Measurements from ENCODE around the gene SARS1. TPM values are rescaled to one million over a fixed set of nuclear protein-coding genes. Genes with fewer than 3 reads are reported as not detected.

Gene SARS1
- total and polyA plus RNA-seq, 2 donors (not counting 1 experiment from before 2014, with no cell fraction given), result 59.1 to 115 TPM

DNA sequence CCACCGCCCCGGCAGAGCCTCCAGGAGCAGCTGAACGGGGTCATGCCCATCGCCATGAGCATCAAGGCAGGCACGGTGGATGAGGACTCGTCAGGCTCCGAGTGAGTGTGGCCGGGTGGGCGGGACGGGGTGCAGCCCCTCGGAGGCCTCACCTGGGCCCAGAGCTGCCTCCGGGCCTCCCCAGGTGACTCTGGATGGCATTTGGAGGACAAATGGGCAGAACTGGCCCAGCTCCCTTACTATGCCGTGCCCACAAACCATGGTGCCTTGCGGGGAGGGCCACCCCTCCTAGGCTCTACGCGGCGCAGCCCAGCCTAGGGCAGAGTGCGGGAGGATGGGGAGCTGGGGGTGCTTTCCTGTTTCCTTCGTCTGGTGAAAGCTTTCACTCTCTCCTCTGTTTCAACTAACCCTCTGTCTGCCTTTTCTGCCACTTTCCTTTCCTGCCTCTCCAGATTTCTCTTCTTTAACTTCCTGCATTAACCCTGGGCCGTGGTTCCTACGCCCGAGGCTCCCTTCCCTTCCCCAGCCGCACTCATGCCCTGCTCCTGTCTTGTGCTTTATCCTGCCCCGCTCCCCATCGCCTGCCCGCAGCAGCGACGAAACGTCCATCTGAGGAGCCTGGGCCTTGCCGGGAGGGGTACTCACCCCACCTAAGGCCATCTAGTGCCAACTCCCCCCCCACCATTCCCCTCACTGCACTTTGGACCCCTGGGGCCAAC, 60.0 kb downstream of the SARS1 start:
- H3K27ac ChIP-seq (ENCODE audit: low read length in 2 of 2), result no peak overlapping the region
- intact Hi-C loops (cut with micrococcal nuclease), result no loop called here
- H3K36me3 ChIP-seq (replicated peaks in 1 of 2; ENCODE audit: control extremely low read depth in 1 of 2, control insufficient read depth in 1 of 2, extremely low read depth in 1 of 2, insufficient read depth in 2 of 2, low read length in 1 of 2), result no peaks in the 10 kb centered on the region
- H3K4me1 Mint-ChIP-seq, result no peaks in the 10 kb centered on the region
- peaks cover 0 to 4% (median 0%) of the 10 kb centered on the region in 4 experiments for H3K27me3 ChIP-seq (replicated peaks in 1 of 4; ENCODE audit: control extremely low read depth in 1 of 4, control insufficient read depth in 3 of 4, insufficient read depth in 4 of 4, low read length in 3 of 4)
- no peak overlapping the region for H3K4me2 ChIP-seq (replicated peaks; ENCODE audit: low read depth, low read length, poor library complexity, severe bottlenecking)
- no peaks in the 10 kb centered on the region for H3K9me3 ChIP-seq (ENCODE audit: control extremely low read depth in 1 of 3, control insufficient read depth in 2 of 3, insufficient read depth in 1 of 3, low read length in 2 of 3)
- H3K9me3 Mint-ChIP-seq (ENCODE audit: insufficient read depth), result no peaks in the 10 kb centered on the region
- no peak for ATAC-seq (ENCODE audit: low read depth)
- H3K79me2 ChIP-seq (ENCODE audit: control insufficient read depth, insufficient read depth, low read length), result no peaks in the 10 kb centered on the region
- H3K27me3 Mint-ChIP-seq, result no peaks in the 10 kb centered on the region
- DNase-seq, result no peak
- WGBS (ENCODE audit: insufficient coverage), result 69% methylated on average over 22 of the region's 30 CpGs
- no peak overlapping the region for H3K4me3 Mint-ChIP-seq
- ChIA-PET CTCF (interaction anchor here (0.9 kb wide), 1 partner anchor 9 kb away, joined by 3 read pairs; the partner anchor contains the start of gene PSRC1), POLR2A (no interaction called here)
- H2AFZ ChIP-seq (ENCODE audit: insufficient read depth, low read depth, low read length, poor library complexity, severe bottlenecking), result no peak overlapping the region
- no peak overlapping the region for H3K27ac Mint-ChIP-seq
- no peak for TF ChIP-seq EZH2 (IDR thresholded peaks at IDR 0.05; ENCODE audit: borderline replicate concordance, insufficient read depth, low read depth, low read length, poor library complexity, severe bottlenecking)
- TF ChIP-seq, protein P1, sequence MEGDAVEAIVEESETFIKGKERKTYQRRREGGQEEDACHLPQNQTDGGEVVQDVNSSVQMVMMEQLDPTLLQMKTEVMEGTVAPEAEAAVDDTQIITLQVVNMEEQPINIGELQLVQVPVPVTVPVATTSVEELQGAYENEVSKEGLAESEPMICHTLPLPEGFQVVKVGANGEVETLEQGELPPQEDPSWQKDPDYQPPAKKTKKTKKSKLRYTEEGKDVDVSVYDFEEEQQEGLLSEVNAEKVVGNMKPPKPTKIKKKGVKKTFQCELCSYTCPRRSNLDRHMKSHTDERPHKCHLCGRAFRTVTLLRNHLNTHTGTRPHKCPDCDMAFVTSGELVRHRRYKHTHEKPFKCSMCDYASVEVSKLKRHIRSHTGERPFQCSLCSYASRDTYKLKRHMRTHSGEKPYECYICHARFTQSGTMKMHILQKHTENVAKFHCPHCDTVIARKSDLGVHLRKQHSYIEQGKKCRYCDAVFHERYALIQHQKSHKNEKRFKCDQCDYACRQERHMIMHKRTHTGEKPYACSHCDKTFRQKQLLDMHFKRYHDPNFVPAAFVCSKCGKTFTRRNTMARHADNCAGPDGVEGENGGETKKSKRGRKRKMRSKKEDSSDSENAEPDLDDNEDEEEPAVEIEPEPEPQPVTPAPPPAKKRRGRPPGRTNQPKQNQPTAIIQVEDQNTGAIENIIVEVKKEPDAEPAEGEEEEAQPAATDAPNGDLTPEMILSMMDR (IDR thresholded peaks at IDR 0.05), result no peak
- H3K4me1 ChIP-seq (ENCODE audit: control insufficient read depth in 2 of 2, insufficient read depth in 2 of 2, low read length in 2 of 2), result peaks cover 0 to 5% of the 10 kb centered on the region in 2 donors
- H4K20me1 ChIP-seq (ENCODE audit: control insufficient read depth, insufficient read depth, low read length, poor library complexity, severe bottlenecking), result no peaks in the 10 kb centered on the region
- H3K9ac ChIP-seq (ENCODE audit: low read length), result no peak overlapping the region
- no peak overlapping the region for H3K4me3 ChIP-seq (ENCODE audit: control extremely low read depth in 1 of 5, extremely low read depth in 1 of 5, insufficient read depth in 1 of 5, low read depth in 2 of 5, low read length in 4 of 5)

Data from B cell (primary cell).